Vagina (tissue), 2 donors: ENCODE measurements around the gene HTR1E.

Experiments
- CTCF ChIP-seq, 3 experiments: fragments of 450-650 bp in 2 of 3; fragments of 200-600 bp in 1 of 3; sonication (generic) in 1 of 3; IDR thresholded peaks; one replicate each; pipeline ENCODE4 v1.5.1; 2017 to 2019; ENCODE audit warnings: antibody characterized with exemption in 3 of 3, mild to moderate bottlenecking in 2 of 3, moderate library complexity in 2 of 3
- POLR2A ChIP-seq, 2 donors: fragments of 450-650 bp; IDR thresholded peaks; one replicate each; pipeline ENCODE4 v1.6.1; 2017; ENCODE audit warnings: antibody characterized with exemption in 2 of 2, mild to moderate bottlenecking in 2 of 2, moderate library complexity in 2 of 2
- POLR2AphosphoS5 ChIP-seq, 2 donors: sonication (generic); formaldehyde crosslinking; IDR thresholded peaks; one replicate each; pipeline ENCODE4 v1.9.0; 2017; ENCODE audit warnings: antibody characterized with exemption in 2 of 2, mild to moderate bottlenecking in 2 of 2, low read depth in 1 of 2; ENCODE audit not compliant: insufficient read depth in 1 of 2

GRCh38 chr6:86942769-86943516 lies 5.6 kb downstream of the HTR1E start:
- no peak for TF ChIP-seq CTCF (IDR thresholded peaks at IDR 0.05)
- no peak for TF ChIP-seq POLR2A (IDR thresholded peaks at IDR 0.05)
- TF ChIP-seq POLR2AphosphoS5 (IDR thresholded peaks at IDR 0.05; ENCODE audit: insufficient read depth in 1 of 2, low read depth in 1 of 2): no peak
